ENCODE data around the gene NINL.

- no peak for TF ChIP-seq CTCF (IDR thresholded peaks at IDR 0.05 in 4 of 5, conservative IDR thresholded peaks at IDR 0.05 in 1 of 5)
- no peak for TF ChIP-seq POLR2A (IDR thresholded peaks at IDR 0.05)
Observed at GRCh38 chr20:25535762-25536161, 49.6 kb downstream of the NINL start.

Measured in gastrocnemius medialis (tissue), 4 donors.